ENCODE measurements around the gene PDXDC1.
"Not testable (repeated sequence)": the region's sequence is repeated elsewhere in the genome, so short reads cannot be mapped to it uniquely, and the experiment has no call there.

Gene PDXDC1

GRCh38 chr16:15021429-15021828 lies 46.6 kb downstream of the PDXDC1 start:
- DNase-seq: not testable (repeated sequence)

- peak; percentile 43 to 65 for DNase-seq
Observed at GRCh38 chr16:15022194-15022593, 47.4 kb downstream of the PDXDC1 start.

GRCh38 chr16:15023381-15024077 lies 48.7 kb downstream of the PDXDC1 start:
- DNase-seq: not testable (repeated sequence)

- DNase-seq: not testable (repeated sequence)
Observed at GRCh38 chr16:15024858-15025199, 50.0 kb downstream of the PDXDC1 start.

GRCh38 chr16:15025234-15025951 lies 50.6 kb downstream of the PDXDC1 start:
- DNase-seq: not testable (repeated sequence)

- not testable (repeated sequence) for DNase-seq
Observed at GRCh38 chr16:15027051-15027450, 52.2 kb downstream of the PDXDC1 start.

- DNase-seq: not testable (repeated sequence)
Observed at GRCh38 chr16:15027503-15028344, 52.9 kb downstream of the PDXDC1 start.

- DNase-seq: not testable (repeated sequence)
Observed at GRCh38 chr16:15028345-15028715, 53.5 kb downstream of the PDXDC1 start.

- not testable (repeated sequence) for DNase-seq
Observed at GRCh38 chr16:15028801-15029698, 54.2 kb downstream of the PDXDC1 start.

- not testable (repeated sequence) for DNase-seq
Observed at GRCh38 chr16:15029749-15030148, 54.9 kb downstream of the PDXDC1 start.

- DNase-seq: no peak
Observed at GRCh38 chr16:15031179-15031578, 56.4 kb downstream of the PDXDC1 start.

GRCh38 chr16:15031586-15031985 lies 56.8 kb downstream of the PDXDC1 start:
- no peak for DNase-seq

GRCh38 chr16:15032547-15033308 lies 57.9 kb downstream of the PDXDC1 start:
- no peak for DNase-seq

GRCh38 chr16:15033309-15033707 lies 58.5 kb downstream of the PDXDC1 start:
- DNase-seq: no peak

GRCh38 chr16:15034266-15035162 lies 59.7 kb downstream of the PDXDC1 start:
- DNase-seq: no peak

- no peak for DNase-seq
Observed at GRCh38 chr16:15035163-15035729, 60.4 kb downstream of the PDXDC1 start.

- DNase-seq: no peak
Observed at GRCh38 chr16:15037003-15037402, 62.2 kb downstream of the PDXDC1 start.

GRCh38 chr16:15037745-15038144 lies 62.9 kb downstream of the PDXDC1 start:
- DNase-seq: no peak

GRCh38 chr16:15038689-15039088 lies 63.9 kb downstream of the PDXDC1 start:
- DNase-seq: no peak

Data from SHP77 (cell line).